Embryonic facial prominence (tissue), 1 donor: Measurements from ENCODE around the gene SLC16A8.
A peak's percentile ranks its signal among the peaks of the same experiment; 100 is the strongest.

ENCODE experiments used
- DNase-seq: peaks from one replicate; pipeline ENCODE4 v3.0.0-alpha.2; 2016; ENCODE audit errors: extremely low spot score

Gene SLC16A8

GRCh38 chr22:38072322-38073149 is 11.4 kb downstream of the SLC16A8 start:
- DNase-seq: no peak

- DNase-seq: no peak
Measured at GRCh38 chr22:38071421-38072321, 12.3 kb downstream of the SLC16A8 start.

- no peak for DNase-seq
Measured at GRCh38 chr22:38070250-38070921, 13.6 kb downstream of the SLC16A8 start.

GRCh38 chr22:38069372-38070249 is 14.4 kb downstream of the SLC16A8 start:
- peak; percentile 17 for DNase-seq

GRCh38 chr22:38068641-38069371 is 15.2 kb downstream of the SLC16A8 start:
- no peak for DNase-seq

- no peak for DNase-seq
Measured at GRCh38 chr22:38067761-38068360, 16.1 kb downstream of the SLC16A8 start.

- no peak for DNase-seq
Measured at GRCh38 chr22:38067028-38067415, 17.0 kb downstream of the SLC16A8 start.

- no peak for DNase-seq
Measured at GRCh38 chr22:38066381-38067027, 17.5 kb downstream of the SLC16A8 start.

GRCh38 chr22:38065539-38065938 is 18.4 kb downstream of the SLC16A8 start:
- DNase-seq: no peak

- no peak for DNase-seq
Measured at GRCh38 chr22:38062791-38063190, 21.2 kb downstream of the SLC16A8 start.

- DNase-seq: peak; percentile 87
Measured at GRCh38 chr22:38056969-38057891, 26.8 kb downstream of the SLC16A8 start, which contains the start of gene PICK1. PICK1 (plus strand) TSS chr22:38057404; CDS start chr22:38057810, 406 bp downstream.

GRCh38 chr22:38051900-38052862 is 31.8 kb downstream of the SLC16A8 start:
- peak; percentile 46 for DNase-seq

- no peak for DNase-seq
Measured at GRCh38 chr22:38051261-38051660, 32.7 kb downstream of the SLC16A8 start.

- no peak for DNase-seq
Measured at GRCh38 chr22:38050720-38051119, 33.3 kb downstream of the SLC16A8 start.

- DNase-seq: no peak
Measured at GRCh38 chr22:38049812-38050619, 34.0 kb downstream of the SLC16A8 start.

GRCh38 chr22:38046070-38046748 is 37.8 kb downstream of the SLC16A8 start:
- no peak for DNase-seq
